WTC11 (cell line): ENCODE data around the gene ERGIC3. TPM values are rescaled to one million over a fixed set of nuclear protein-coding genes. Genes with fewer than 3 reads are reported as not detected.

Experiments used
- ATAC-seq: fragments of 200-7000 bp; cut with Tn5 transposase; 2 replicates; pipeline ENCODE4 v1.10.0; 2021; ENCODE audit warnings: mild to moderate bottlenecking, moderate library complexity
- CTCF ChIA-PET: fragments of 300-600 bp; sonication (Branson Sonifier 250); formaldehyde crosslinking; loops from one replicate; lab custom pipeline; 2021; ENCODE audit warnings: antibody characterized with exemption; lab: Charles Lee
- POLR2A ChIA-PET: fragments of 350-600 bp; sonication (Branson Sonifier 250); formaldehyde crosslinking; loops from one replicate; lab custom pipeline; 2021; ENCODE audit warnings: antibody characterized with exemption; lab: Charles Lee
- DNase-seq: peaks from one replicate; pipeline ENCODE4 v3.0.0; 2021; ENCODE audit warnings: low spot score
- H3K27ac Mint-ChIP-seq: 2 replicates; pipeline ENCODE4 v1.8.0; 2021; ENCODE audit warnings: mixed read lengths
- H3K27me3 Mint-ChIP-seq: 2 replicates; pipeline ENCODE4 v1.8.0; 2021; ENCODE audit warnings: low read depth, mild to moderate bottlenecking, moderate library complexity, mixed read lengths
- H3K36me3 Mint-ChIP-seq: 2 replicates; pipeline ENCODE4 v1.8.0; 2021; ENCODE audit warnings: mixed read lengths
- H3K4me1 Mint-ChIP-seq: 2 replicates; pipeline ENCODE4 v1.8.0; 2022; ENCODE audit warnings: mixed read lengths
- H3K4me3 Mint-ChIP-seq: 2 replicates; pipeline ENCODE4 v1.8.0; 2021; ENCODE audit warnings: mild to moderate bottlenecking, moderate library complexity, mixed read lengths
- H3K9me3 Mint-ChIP-seq: 2 replicates; pipeline ENCODE4 v1.8.0; 2021; ENCODE audit warnings: mixed read lengths
- AFF4 ChIP-seq: sonication (generic); formaldehyde crosslinking; IDR thresholded peaks from 2 replicates; pipeline ENCODE4 v1.8.1; 2023; ENCODE audit warnings: mild to moderate bottlenecking, missing genetic modification reagents, borderline replicate concordance
- ERG ChIP-seq: fragments of 250-450 bp; sonication (Bioruptor Pico); IDR thresholded peaks from 2 replicates; pipeline ENCODE4 v1.8.0; 2021; ENCODE audit warnings: mild to moderate bottlenecking
- ETV6 ChIP-seq: sonication (generic); formaldehyde crosslinking; IDR thresholded peaks from 2 replicates; pipeline ENCODE4 v1.8.1; 2022; ENCODE audit warnings: mild to moderate bottlenecking, missing genetic modification reagents
- FOXP4 ChIP-seq: sonication (generic); formaldehyde crosslinking; IDR thresholded peaks from 2 replicates; pipeline ENCODE4 v1.8.0; 2022; ENCODE audit warnings: mild to moderate bottlenecking, missing genetic modification reagents
- KAT7 ChIP-seq: sonication (generic); formaldehyde crosslinking; IDR thresholded peaks from 2 replicates; pipeline ENCODE4 v1.8.1; 2023; ENCODE audit warnings: missing genetic modification reagents, mild to moderate bottlenecking, borderline replicate concordance
- SMAD3 ChIP-seq: sonication (generic); formaldehyde crosslinking; IDR thresholded peaks from 2 replicates; pipeline ENCODE4 v1.8.0; 2022; ENCODE audit warnings: missing genetic modification reagents, mild to moderate bottlenecking, borderline replicate concordance
- STAT6 ChIP-seq: sonication (generic); formaldehyde crosslinking; conservative IDR thresholded peaks from 2 replicates; pipeline ENCODE4 v1.8.1; 2023; ENCODE audit warnings: mild to moderate bottlenecking, low read depth, missing genetic modification reagents, moderate library complexity
- TEAD4 ChIP-seq: sonication (generic); formaldehyde crosslinking; IDR thresholded peaks from 2 replicates; pipeline ENCODE4 v1.8.0; 2022; ENCODE audit warnings: mild to moderate bottlenecking, missing genetic modification reagents
- TP53 ChIP-seq: sonication (generic); formaldehyde crosslinking; IDR thresholded peaks from 2 replicates; pipeline ENCODE4 v1.8.1; 2023; ENCODE audit warnings: mild to moderate bottlenecking, missing genetic modification reagents
- USF1 ChIP-seq: sonication (generic); formaldehyde crosslinking; IDR thresholded peaks from 2 replicates; pipeline ENCODE4 v1.8.0; 2022; ENCODE audit warnings: mild to moderate bottlenecking, missing genetic modification reagents
- ZNF219 ChIP-seq: sonication (generic); formaldehyde crosslinking; IDR thresholded peaks from 2 replicates; pipeline ENCODE4 v1.8.0; 2023; ENCODE audit warnings: missing genetic modification reagents, mild to moderate bottlenecking, borderline replicate concordance
- ZNF281 ChIP-seq: sonication (generic); formaldehyde crosslinking; IDR thresholded peaks from 2 replicates; pipeline ENCODE4 v1.8.0; 2023; ENCODE audit warnings: mild to moderate bottlenecking, missing genetic modification reagents
- ZNF416 ChIP-seq: fragments of 250-450 bp; sonication (Bioruptor Pico); IDR thresholded peaks from 2 replicates; pipeline ENCODE4 v1.9.0; 2021; ENCODE audit warnings: mild to moderate bottlenecking, inconsistent platforms
- ZNF425 ChIP-seq: fragments of 250-450 bp; sonication (Bioruptor Pico); conservative IDR thresholded peaks from 2 replicates; pipeline ENCODE4 v1.9.0; 2021; ENCODE audit warnings: mild to moderate bottlenecking
- ZNF532 ChIP-seq: fragments of 250-450 bp; sonication (Bioruptor Pico); IDR thresholded peaks from 2 replicates; pipeline ENCODE4 v1.9.0; 2021; ENCODE audit warnings: mild to moderate bottlenecking, borderline replicate concordance
- total RNA-seq: library from RNA; stranded (reverse); gene quantifications from 3 replicates; pipeline ENCODE4 v1.2.3, GENCODE V29; 2021

ERGIC3 gene
- total RNA-seq, 1 experiment from 2014 or later = 168 TPM

- TF ChIP-seq STAT6 (CRISPR knock-in tag) = no peak
- TF ChIP-seq, all 79 proteins: peak for 0
Measured at GRCh38 chr20:35504751-35505150, 37.1 kb upstream of the ERGIC3 start (continued).

- CTCF ChIA-PET = no interaction called here
- no peaks in the 10 kb centered on the region for H3K9me3 Mint-ChIP-seq
- H3K27ac Mint-ChIP-seq = no peak overlapping the region; the same call in 1 of the 2 replicates
- H3K27me3 Mint-ChIP-seq = no peaks in the 10 kb centered on the region
- POLR2A ChIA-PET = no interaction called here
- DNase-seq (no peak), ATAC-seq (no peak)
- no peaks in the 10 kb centered on the region for H3K4me1 Mint-ChIP-seq
- no peak overlapping the region for H3K4me3 Mint-ChIP-seq
- peaks cover 51% of the 10 kb centered on the region for H3K36me3 Mint-ChIP-seq
- TF ChIP-seq ERG (CRISPR knock-in tag) (no peak), FOXP4 (CRISPR knock-in tag) (no peak), ZNF532 (CRISPR knock-in tag) (no peak), TP53 (CRISPR knock-in tag) (no peak), ZNF416 (no peak), AFF4 (CRISPR knock-in tag) (no peak), ETV6 (CRISPR knock-in tag) (no peak), TEAD4 (CRISPR knock-in tag) (no peak), ZNF219 (CRISPR knock-in tag) (no peak), ZNF281 (no peak), KAT7 (CRISPR knock-in tag) (no peak), USF1 (no peak), SMAD3 (no peak), ZNF425 (no peak)
Measured at GRCh38 chr20:35506179-35506578, 35.7 kb upstream of the ERGIC3 start.
